A673 (cell line): ENCODE data around the gene JRKL. TPM values are rescaled to one million over a fixed set of nuclear protein-coding genes. Genes with fewer than 3 reads are reported as not detected.

ENCODE experiments used
- BruUV-seq: library from RNA; stranded (reverse); fragments of 400-500 nt; replicated peaks from 2 replicates; lab custom pipeline; 2021; lab: Mats Ljungman, UMichigan
- CTCF ChIA-PET: fragments of 300-600 bp; sonication (Branson Sonifier 250); formaldehyde crosslinking; loops from one replicate; lab custom pipeline; 2022; ENCODE audit warnings: antibody characterized with exemption; lab: Charles Lee
- POLR2A ChIA-PET: fragments of 300-600 bp; sonication (Branson Sonifier 250); formaldehyde crosslinking; loops from one replicate; lab custom pipeline; 2022; ENCODE audit warnings: antibody characterized with exemption; ENCODE audit not compliant: low non-redundant PET; lab: Charles Lee
- DNase-seq: peaks from one replicate; pipeline ENCODE4 v3.0.0-alpha.2; 2015; ENCODE audit warnings: low spot score
- H3K27ac ChIP-seq: fragments of 200-600 bp; sonication (generic); 2 replicates; pipeline ENCODE4 v1.5.1; 2016; ENCODE audit warnings: mixed run types, low read depth, mild to moderate bottlenecking, mixed read lengths, antibody characterized with exemption, low read length; ENCODE audit not compliant: poor library complexity, severe bottlenecking
- H3K27me3 ChIP-seq: fragments of 200-600 bp; sonication (generic); replicated peaks from 2 replicates; pipeline ENCODE4 v1.6.1; 2017; ENCODE audit warnings: mixed run types, low read depth, mild to moderate bottlenecking, mixed read lengths, antibody characterized with exemption, low read length; ENCODE audit not compliant: insufficient read depth, poor library complexity
- H3K36me3 ChIP-seq: fragments of 200-600 bp; sonication (generic); 2 replicates; pipeline ENCODE4 v1.6.1; 2016; ENCODE audit warnings: mixed run types, mild to moderate bottlenecking, mixed read lengths, antibody characterized with exemption, low read length; ENCODE audit not compliant: insufficient read depth, poor library complexity, severe bottlenecking
- H3K4me1 ChIP-seq: fragments of 200-600 bp; sonication (generic); 2 replicates; pipeline ENCODE4 v1.6.1; 2017; ENCODE audit warnings: mixed run types, mild to moderate bottlenecking, mixed read lengths, antibody characterized with exemption, low read length; ENCODE audit not compliant: insufficient read depth, poor library complexity, severe bottlenecking
- H3K4me3 ChIP-seq: fragments of 200-600 bp; sonication (generic); 2 replicates; pipeline ENCODE4 v1.5.1; 2016; ENCODE audit warnings: low read depth, mixed run types, mild to moderate bottlenecking, mixed read lengths, low read length; ENCODE audit not compliant: poor library complexity, severe bottlenecking
- H3K9me3 ChIP-seq: fragments of 200-600 bp; sonication (generic); 2 replicates; pipeline ENCODE4 v1.6.1; 2016; ENCODE audit warnings: mixed run types, low read depth, mild to moderate bottlenecking, mixed read lengths, antibody characterized with exemption, low read length; ENCODE audit not compliant: poor library complexity, severe bottlenecking
- CTCF ChIP-seq: fragments of 300-800, 200-600 bp; sonication (generic); conservative IDR thresholded peaks from 2 replicates; pipeline ENCODE4 v1.5.1; 2017; ENCODE audit warnings: low read depth, mild to moderate bottlenecking, antibody characterized with exemption, low read length, moderate library complexity, mixed read lengths
- EZH2 ChIP-seq: fragments of 200-600 bp; sonication (generic); IDR thresholded peaks from 2 replicates; pipeline ENCODE4 v1.6.1; 2017; ENCODE audit warnings: borderline replicate concordance, low read depth, mild to moderate bottlenecking, mixed read lengths, antibody characterized with exemption, low read length; ENCODE audit not compliant: poor library complexity, severe bottlenecking
- intact Hi-C: fragments of 100-400 bp; cut with micrococcal nuclease; formaldehyde crosslinking; loops from one replicate; pipeline ENCODE4 v1.10.0; 2022; ENCODE audit not compliant: unreplicated experiment
- total RNA-seq: library from RNA; stranded (reverse); gene quantifications from 2 replicates; pipeline ENCODE4 v1.2.3, GENCODE V29; 2021

JRKL gene
- total RNA-seq, 1 experiment from 2014 or later, result 11.0 TPM

GRCh38 chr11:96373826-96374225 is 16.0 kb upstream of the JRKL start:
- H3K9me3 ChIP-seq, result no peaks in the 10 kb centered on the region
- intact Hi-C loops, result no loop called here
- peaks cover 8% of the 10 kb centered on the region for H3K36me3 ChIP-seq
- no peak overlapping the region for H3K27ac ChIP-seq
- ChIA-PET POLR2A (no interaction called here), CTCF (no interaction called here)
- TF ChIP-seq CTCF (no peak), EZH2 (no peak)
- H3K4me1 ChIP-seq, result no peaks in the 10 kb centered on the region
- H3K4me3 ChIP-seq, result no peak overlapping the region
- BruUV-seq, result no TSS peak
- DNase-seq, result no peak
- no peaks in the 10 kb centered on the region for H3K27me3 ChIP-seq

- BruUV-seq, result no TSS peak
- no peak for DNase-seq
- Histone ChIP-seq H3K27me3 (no peaks in the 10 kb centered on the region), H3K4me1 (no peaks in the 10 kb centered on the region), H3K9me3 (no peaks in the 10 kb centered on the region), H3K27ac (no peak overlapping the region), H3K36me3 (peaks cover 16% of the 10 kb centered on the region), H3K4me3 (no peak overlapping the region)
- POLR2A ChIA-PET, result no interaction called here
- intact Hi-C loops, result no loop called here
- CTCF ChIA-PET, result no interaction called here
- TF ChIP-seq CTCF (no peak), EZH2 (no peak)
These were observed 13.0 kb upstream of the JRKL start for GRCh38 chr11:96376796-96377195.

- TF ChIP-seq CTCF (no peak), EZH2 (no peak)
- peaks cover 27% of the 10 kb centered on the region for H3K4me1 ChIP-seq
- H3K4me3 ChIP-seq, result no peak overlapping the region
- DNase-seq, result peak; percentile 38
- no peak overlapping the region for H3K27ac ChIP-seq
- no peaks in the 10 kb centered on the region for H3K27me3 ChIP-seq
- ChIA-PET POLR2A (interaction anchor here (0.6 kb wide), 1 partner anchor 262 kb away, joined by 3 read pairs; no protein-coding TSS in a partner anchor), CTCF (interaction anchor here (0.5 to 0.6 kb wide), 2 partner anchors 11 to 41 kb away, joined by 3 to 4 read pairs; partner anchors contain the start of gene MAML2)
- no peaks in the 10 kb centered on the region for H3K9me3 ChIP-seq
- peaks cover 20% of the 10 kb centered on the region for H3K36me3 ChIP-seq
- intact Hi-C loops, result no loop called here
- BruUV-seq, result no TSS peak
These were observed 5.7 kb upstream of the JRKL start for GRCh38 chr11:96384156-96384555.
